Loucy (cell line): ENCODE results near the gene SYNDIG1.

ENCODE experiments used
- H2AFZ ChIP-seq: fragments of 200-600 bp; sonication (generic); 2 replicates; pipeline ENCODE4 v1.6.0; 2016; ENCODE audit warnings: antibody characterized with exemption, mild to moderate bottlenecking, low read length, moderate library complexity
- H3F3A ChIP-seq: fragments of 200-600 bp; 2 replicates; pipeline ENCODE4 v1.6.0; 2016; ENCODE audit warnings: antibody characterized with exemption, low read depth, mild to moderate bottlenecking
- H3K27me3 ChIP-seq: fragments of 200-600 bp; sonication (generic); 2 replicates; pipeline ENCODE4 v1.6.1; 2014; ENCODE audit warnings: low read length, mild to moderate bottlenecking; ENCODE audit not compliant: insufficient read depth, poor library complexity, severe bottlenecking
- H3K36me3 ChIP-seq: fragments of 200-600 bp; sonication (generic); 2 replicates; pipeline ENCODE4 v1.6.1; 2016; ENCODE audit warnings: low read length; ENCODE audit not compliant: insufficient read depth
- H3K4me1 ChIP-seq: fragments of 200-600 bp; sonication (generic); 2 replicates; pipeline ENCODE4 v1.5.1; 2014; ENCODE audit warnings: low read length, mild to moderate bottlenecking; ENCODE audit not compliant: insufficient read depth, poor library complexity, severe bottlenecking
- H3K4me2 ChIP-seq: fragments of 200-600 bp; sonication (generic); 2 replicates; pipeline ENCODE4 v1.6.0; 2014; ENCODE audit warnings: antibody characterized with exemption, low read length, low read depth, mild to moderate bottlenecking; ENCODE audit not compliant: poor library complexity, severe bottlenecking
- H3K4me3 ChIP-seq: fragments of 200-600 bp; sonication (generic); 2 replicates; pipeline ENCODE4 v1.5.1; 2014; ENCODE audit warnings: low read length, mild to moderate bottlenecking, mixed read lengths; ENCODE audit not compliant: poor library complexity, severe bottlenecking
- H3K79me2 ChIP-seq: fragments of 200-600 bp; sonication (generic); 2 replicates; pipeline ENCODE4 v1.6.1; 2014; ENCODE audit warnings: low read length; ENCODE audit not compliant: insufficient read depth
- H3K9ac ChIP-seq: fragments of 200-600 bp; sonication (generic); 2 replicates; pipeline ENCODE4 v1.6.0; 2014; ENCODE audit warnings: mild to moderate bottlenecking, low read depth, low read length, moderate library complexity; ENCODE audit not compliant: poor library complexity, severe bottlenecking
- H3K9me2 ChIP-seq: fragments of 200-600 bp; sonication (generic); replicated peaks from 2 replicates; pipeline ENCODE4 v1.6.1; 2016; ENCODE audit warnings: low read depth, low read length, mixed read lengths
- H3K9me3 ChIP-seq: fragments of 200-600 bp; sonication (generic); 2 replicates; pipeline ENCODE4 v1.6.1; 2014; ENCODE audit warnings: mild to moderate bottlenecking, antibody characterized with exemption, low read length, low read depth; ENCODE audit not compliant: insufficient read depth
- H4K20me1 ChIP-seq: fragments of 200-600 bp; sonication (generic); 2 replicates; pipeline ENCODE4 v1.6.0; 2014; ENCODE audit warnings: antibody characterized with exemption, low read length, mild to moderate bottlenecking; ENCODE audit not compliant: insufficient read depth, poor library complexity, severe bottlenecking
- CTCF ChIP-seq: fragments of 200-600 bp; sonication (generic); conservative IDR thresholded peaks from 2 replicates; pipeline ENCODE4 v1.5.1; 2014; ENCODE audit warnings: mild to moderate bottlenecking, antibody characterized with exemption, low read length
- EZH2phosphoT487 ChIP-seq: fragments of 200-600 bp; IDR thresholded peaks from 2 replicates; pipeline ENCODE4 v1.6.1; 2018; ENCODE audit warnings: antibody characterized with exemption, mild to moderate bottlenecking, moderate library complexity, borderline replicate concordance

SYNDIG1 gene

GRCh38 chr20:24542721-24543120, 73.3 kb downstream of the SYNDIG1 start:
- Histone ChIP-seq H3K4me2 (no peak overlapping the region), H3K9me3 (peaks cover 6% of the 10 kb centered on the region; the same call in 1 of the 2 replicates), H3K4me1 (no peaks in the 10 kb centered on the region), H3K9ac (no peak overlapping the region), H3K9me2 (no peaks in the 10 kb centered on the region), H3K4me3 (no peak overlapping the region), H3K36me3 (no peaks in the 10 kb centered on the region), H3K27me3 (no peaks in the 10 kb centered on the region), H3K79me2 (no peaks in the 10 kb centered on the region), H3F3A (no peaks in the 10 kb centered on the region), H2AFZ (no peak overlapping the region), H4K20me1 (no peaks in the 10 kb centered on the region)
- TF ChIP-seq CTCF (no peak), EZH2phosphoT487 (no peak)

GRCh38 chr20:24543168-24543567, 73.7 kb downstream of the SYNDIG1 start:
- Histone ChIP-seq H3K4me2 (no peak overlapping the region), H3K9me2 (no peaks in the 10 kb centered on the region), H3K27me3 (no peaks in the 10 kb centered on the region), H3K79me2 (no peaks in the 10 kb centered on the region), H3K36me3 (no peaks in the 10 kb centered on the region), H3F3A (no peaks in the 10 kb centered on the region), H3K4me3 (no peak overlapping the region), H2AFZ (no peak overlapping the region), H3K4me1 (no peaks in the 10 kb centered on the region), H3K9ac (no peak overlapping the region), H3K9me3 (peaks cover 6% of the 10 kb centered on the region; the same call in 1 of the 2 replicates), H4K20me1 (no peaks in the 10 kb centered on the region)
- TF ChIP-seq EZH2phosphoT487: no peak
- TF ChIP-seq CTCF: no peak

GRCh38 chr20:24543741-24544140, 74.3 kb downstream of the SYNDIG1 start:
- Histone ChIP-seq H4K20me1 (no peaks in the 10 kb centered on the region), H2AFZ (no peak overlapping the region), H3K9me3 (peaks cover 6% of the 10 kb centered on the region; the same call in 1 of the 2 replicates), H3K27me3 (no peaks in the 10 kb centered on the region), H3K9ac (no peak overlapping the region), H3K79me2 (no peaks in the 10 kb centered on the region), H3K36me3 (no peaks in the 10 kb centered on the region), H3K4me2 (no peak overlapping the region), H3K4me1 (no peaks in the 10 kb centered on the region), H3K4me3 (no peak overlapping the region), H3F3A (no peaks in the 10 kb centered on the region), H3K9me2 (no peaks in the 10 kb centered on the region)
- TF ChIP-seq EZH2phosphoT487 (no peak), CTCF (no peak)
